SK-N-SH treated with all-trans-retinoic acid at 6 μM for 48 hours (cell line): ENCODE measurements around the gene CARD14.

Source experiments
- ATAC-seq: fragments of 200-7000 bp; cut with Tn5 transposase; 3 replicates; pipeline ENCODE4 v1.9.1; 2020; ENCODE audit warnings: mild to moderate bottlenecking, moderate library complexity
- ARNTL ChIP-seq: fragments of 450-650 bp; formaldehyde crosslinking; IDR thresholded peaks from 2 replicates; pipeline ENCODE4 v1.5.0; 2020; ENCODE audit warnings: low read depth, mild to moderate bottlenecking, moderate library complexity, borderline replicate concordance
- BACH2 ChIP-seq: fragments of 250-450 bp; sonication (Bioruptor Pico); IDR thresholded peaks from 2 replicates; pipeline ENCODE4 v1.9.0; 2021; ENCODE audit warnings: mild to moderate bottlenecking, borderline replicate concordance
- CREB5 ChIP-seq: fragments of 250-450 bp; sonication (Bioruptor Pico); IDR thresholded peaks from 2 replicates; pipeline ENCODE4 v1.5.1; 2020; ENCODE audit warnings: low read depth, mild to moderate bottlenecking, moderate library complexity
- ESRRG ChIP-seq: fragments of 250-450 bp; sonication (Bioruptor Pico); IDR thresholded peaks from 2 replicates; pipeline ENCODE4 v1.6.1; 2021; ENCODE audit warnings: mild to moderate bottlenecking
- GLIS3 ChIP-seq: fragments of 250-450 bp; sonication (Bioruptor Pico); IDR thresholded peaks from 2 replicates; pipeline ENCODE4 v1.5.0; 2020; ENCODE audit warnings: mild to moderate bottlenecking, moderate library complexity
- ISL1 ChIP-seq: fragments of 250-450 bp; sonication (Bioruptor Pico); IDR thresholded peaks from 2 replicates; pipeline ENCODE4 v2.1.2; 2022; ENCODE audit warnings: mild to moderate bottlenecking, moderate library complexity
- POU6F1 ChIP-seq: fragments of 250-450 bp; sonication (Bioruptor Pico); IDR thresholded peaks from 2 replicates; pipeline ENCODE4 v1.8.0; 2021; ENCODE audit warnings: low read depth, mild to moderate bottlenecking, moderate library complexity, borderline replicate concordance
- PPARA ChIP-seq: fragments of 250-450 bp; sonication (Bioruptor Pico); IDR thresholded peaks from 2 replicates; pipeline ENCODE4 v1.5.0; 2020; ENCODE audit warnings: mild to moderate bottlenecking, borderline replicate concordance
- RARB ChIP-seq: fragments of 250-450 bp; sonication (Bioruptor Pico); IDR thresholded peaks from 2 replicates; pipeline ENCODE4 v1.8.0; 2021; ENCODE audit warnings: mild to moderate bottlenecking, moderate library complexity
- SNAI2 ChIP-seq: fragments of 250-450 bp; sonication (Bioruptor Pico); IDR thresholded peaks from 2 replicates; pipeline ENCODE4 v1.5.0; 2020; ENCODE audit warnings: mild to moderate bottlenecking, moderate library complexity
- TCF4 ChIP-seq: fragments of 250-450 bp; sonication (Bioruptor Pico); IDR thresholded peaks from 2 replicates; pipeline ENCODE4 v1.8.0; 2021; ENCODE audit warnings: mild to moderate bottlenecking, moderate library complexity, borderline replicate concordance
- TOX ChIP-seq: fragments of 250-450 bp; sonication (Bioruptor Pico); IDR thresholded peaks from 2 replicates; pipeline ENCODE4 v1.8.0; 2021; ENCODE audit warnings: mild to moderate bottlenecking, moderate library complexity, borderline replicate concordance
- TSHZ2 ChIP-seq: fragments of 250-450 bp; sonication (Bioruptor Pico); IDR thresholded peaks from 2 replicates; pipeline ENCODE4 v1.5.0; 2020; ENCODE audit warnings: mild to moderate bottlenecking, moderate library complexity
- ZC3H10 ChIP-seq: fragments of 250-450 bp; sonication (Bioruptor Pico); IDR thresholded peaks from 2 replicates; pipeline ENCODE4 v1.5.1; 2021; ENCODE audit warnings: mild to moderate bottlenecking, moderate library complexity
- ZFP30 ChIP-seq: fragments of 450-650 bp; formaldehyde crosslinking; IDR thresholded peaks from 2 replicates; pipeline ENCODE4 v1.5.0; 2022; ENCODE audit warnings: mild to moderate bottlenecking, moderate library complexity
- ZNF565 ChIP-seq: fragments of 450-650 bp; formaldehyde crosslinking; conservative IDR thresholded peaks from 2 replicates; pipeline ENCODE4 v1.5.0; 2020; ENCODE audit warnings: low read depth, mild to moderate bottlenecking, moderate library complexity
- ZNF70 ChIP-seq: fragments of 450-650 bp; formaldehyde crosslinking; IDR thresholded peaks from 2 replicates; pipeline ENCODE4 v1.5.0; 2020; ENCODE audit warnings: mild to moderate bottlenecking, moderate library complexity
- ZNF8 ChIP-seq: fragments of 450-650 bp; formaldehyde crosslinking; IDR thresholded peaks from 2 replicates; pipeline ENCODE4 v1.5.0; 2020; ENCODE audit warnings: mild to moderate bottlenecking, moderate library complexity
- TF ChIP-seq, protein P1 (sequence below): fragments of 250-450 bp; sonication (Bioruptor Pico); IDR thresholded peaks from 2 replicates; pipeline ENCODE4 v1.5.1; 2021; ENCODE audit warnings: mild to moderate bottlenecking, moderate library complexity
- TF ChIP-seq, protein P2 (sequence below): fragments of 250-450 bp; sonication (Bioruptor Pico); IDR thresholded peaks from 2 replicates; pipeline ENCODE4 v1.8.0; 2020; ENCODE audit warnings: mild to moderate bottlenecking, moderate library complexity, borderline replicate concordance

Gene CARD14

DNA sequence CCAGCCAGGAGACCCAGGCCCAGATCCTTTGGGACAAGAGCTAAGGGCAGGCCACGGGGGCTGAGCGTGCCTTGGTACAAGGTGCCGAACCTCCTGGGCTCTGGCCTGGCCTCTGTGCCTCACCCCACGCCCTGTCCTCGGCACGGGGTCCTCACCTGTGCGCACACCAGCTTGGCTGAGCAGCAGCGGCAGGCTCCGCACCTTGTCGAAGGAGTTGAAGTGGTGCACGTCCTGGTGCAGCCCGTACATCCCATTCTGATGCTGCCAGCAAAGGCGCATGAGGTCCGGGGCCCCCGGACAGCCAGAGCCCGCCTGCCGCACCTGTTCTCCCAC lies 45.0 kb downstream of the CARD14 start:
- TF ChIP-seq ZNF565 (CRISPR knock-in tag) = no peak
- no peak for TF ChIP-seq ESRRG
- no peak for TF ChIP-seq ZNF8 (CRISPR knock-in tag)
- TF ChIP-seq SNAI2 = no peak
- TF ChIP-seq ARNTL (CRISPR knock-in tag) = no peak
- no peak for TF ChIP-seq ZC3H10 (CRISPR knock-in tag)
- no peak for TF ChIP-seq PPARA (CRISPR knock-in tag)
- TF ChIP-seq GLIS3 (CRISPR knock-in tag) = no peak
- TF ChIP-seq, protein P1, sequence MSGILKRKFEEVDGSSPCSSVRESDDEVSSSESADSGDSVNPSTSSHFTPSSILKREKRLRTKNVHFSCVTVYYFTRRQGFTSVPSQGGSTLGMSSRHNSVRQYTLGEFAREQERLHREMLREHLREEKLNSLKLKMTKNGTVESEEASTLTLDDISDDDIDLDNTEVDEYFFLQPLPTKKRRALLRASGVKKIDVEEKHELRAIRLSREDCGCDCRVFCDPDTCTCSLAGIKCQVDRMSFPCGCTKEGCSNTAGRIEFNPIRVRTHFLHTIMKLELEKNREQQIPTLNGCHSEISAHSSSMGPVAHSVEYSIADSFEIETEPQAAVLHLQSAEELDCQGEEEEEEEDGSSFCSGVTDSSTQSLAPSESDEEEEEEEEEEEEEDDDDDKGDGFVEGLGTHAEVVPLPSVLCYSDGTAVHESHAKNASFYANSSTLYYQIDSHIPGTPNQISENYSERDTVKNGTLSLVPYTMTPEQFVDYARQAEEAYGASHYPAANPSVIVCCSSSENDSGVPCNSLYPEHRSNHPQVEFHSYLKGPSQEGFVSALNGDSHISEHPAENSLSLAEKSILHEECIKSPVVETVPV (CRISPR knock-in tag) = no peak
- TF ChIP-seq TOX = no peak
- no peak for TF ChIP-seq ISL1 (CRISPR knock-in tag)
- no peak for TF ChIP-seq POU6F1
- TF ChIP-seq RARB = no peak
- no peak for TF ChIP-seq CREB5 (CRISPR knock-in tag)
- TF ChIP-seq ZFP30 (CRISPR knock-in tag) = no peak
- TF ChIP-seq, all 23 proteins: peak for 0
- ATAC-seq = no peak

DNA sequence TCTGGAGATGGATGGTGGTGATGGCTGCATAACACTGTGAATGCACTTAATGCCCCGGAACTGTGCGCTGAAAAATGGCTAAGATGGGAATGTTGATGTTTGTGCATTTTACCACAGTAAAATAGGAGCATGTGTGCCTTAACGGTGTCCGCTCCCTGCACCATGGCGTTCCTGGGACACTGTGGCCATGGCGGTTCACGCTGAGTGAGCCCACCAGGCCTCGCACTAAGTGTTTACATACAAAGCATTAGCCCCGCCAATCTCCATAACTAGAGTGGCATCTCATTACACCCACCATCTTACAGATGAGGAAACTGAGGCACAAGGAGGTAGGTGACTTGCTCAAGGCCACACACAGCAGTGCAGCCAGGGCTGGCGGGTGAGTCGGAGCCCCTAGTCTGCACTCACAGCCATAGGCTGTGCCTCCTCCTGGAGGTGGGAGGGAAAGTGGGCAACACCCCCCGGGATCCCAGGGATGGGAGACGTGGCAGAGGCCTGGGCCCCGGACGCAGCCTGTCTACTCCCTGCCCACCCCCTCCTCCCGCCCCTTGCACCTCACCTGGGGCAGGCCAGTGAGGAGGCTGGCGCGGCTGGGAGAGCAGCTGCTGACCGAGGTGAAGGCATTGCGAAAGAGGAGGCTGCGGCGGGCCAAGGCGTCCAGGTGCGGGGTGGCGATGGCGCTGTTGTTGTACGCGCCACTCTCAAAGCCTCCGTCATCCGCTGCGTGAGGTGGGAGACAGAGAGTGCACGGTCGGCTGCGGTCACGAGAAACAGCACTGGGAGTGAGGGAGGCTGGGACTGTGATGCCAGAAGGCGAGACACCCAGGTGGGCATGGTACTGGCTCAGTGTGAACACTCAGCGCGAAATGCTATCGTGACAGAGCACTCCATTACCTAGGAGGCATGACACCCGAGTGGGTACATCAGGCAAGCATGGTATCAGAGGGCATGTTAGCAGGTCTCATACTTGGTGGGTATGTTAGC lies 46.9 kb downstream of the CARD14 start:
- ATAC-seq = no peak
- TF ChIP-seq, protein P1 (CRISPR knock-in tag) = no peak
- TF ChIP-seq, protein P2, sequence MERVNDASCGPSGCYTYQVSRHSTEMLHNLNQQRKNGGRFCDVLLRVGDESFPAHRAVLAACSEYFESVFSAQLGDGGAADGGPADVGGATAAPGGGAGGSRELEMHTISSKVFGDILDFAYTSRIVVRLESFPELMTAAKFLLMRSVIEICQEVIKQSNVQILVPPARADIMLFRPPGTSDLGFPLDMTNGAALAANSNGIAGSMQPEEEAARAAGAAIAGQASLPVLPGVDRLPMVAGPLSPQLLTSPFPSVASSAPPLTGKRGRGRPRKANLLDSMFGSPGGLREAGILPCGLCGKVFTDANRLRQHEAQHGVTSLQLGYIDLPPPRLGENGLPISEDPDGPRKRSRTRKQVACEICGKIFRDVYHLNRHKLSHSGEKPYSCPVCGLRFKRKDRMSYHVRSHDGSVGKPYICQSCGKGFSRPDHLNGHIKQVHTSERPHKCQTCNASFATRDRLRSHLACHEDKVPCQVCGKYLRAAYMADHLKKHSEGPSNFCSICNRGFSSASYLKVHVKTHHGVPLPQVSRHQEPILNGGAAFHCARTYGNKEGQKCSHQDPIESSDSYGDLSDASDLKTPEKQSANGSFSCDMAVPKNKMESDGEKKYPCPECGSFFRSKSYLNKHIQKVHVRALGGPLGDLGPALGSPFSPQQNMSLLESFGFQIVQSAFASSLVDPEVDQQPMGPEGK (CRISPR knock-in tag) = no peak
- TF ChIP-seq ZC3H10 (CRISPR knock-in tag) = no peak
- no peak for TF ChIP-seq SNAI2
- no peak for TF ChIP-seq CREB5 (CRISPR knock-in tag)
- no peak for TF ChIP-seq BACH2 (CRISPR knock-in tag)
- no peak for TF ChIP-seq ZNF8 (CRISPR knock-in tag)
- no peak for TF ChIP-seq ZNF70 (CRISPR knock-in tag)
- TF ChIP-seq, all 23 proteins: peak for 0

DNA sequence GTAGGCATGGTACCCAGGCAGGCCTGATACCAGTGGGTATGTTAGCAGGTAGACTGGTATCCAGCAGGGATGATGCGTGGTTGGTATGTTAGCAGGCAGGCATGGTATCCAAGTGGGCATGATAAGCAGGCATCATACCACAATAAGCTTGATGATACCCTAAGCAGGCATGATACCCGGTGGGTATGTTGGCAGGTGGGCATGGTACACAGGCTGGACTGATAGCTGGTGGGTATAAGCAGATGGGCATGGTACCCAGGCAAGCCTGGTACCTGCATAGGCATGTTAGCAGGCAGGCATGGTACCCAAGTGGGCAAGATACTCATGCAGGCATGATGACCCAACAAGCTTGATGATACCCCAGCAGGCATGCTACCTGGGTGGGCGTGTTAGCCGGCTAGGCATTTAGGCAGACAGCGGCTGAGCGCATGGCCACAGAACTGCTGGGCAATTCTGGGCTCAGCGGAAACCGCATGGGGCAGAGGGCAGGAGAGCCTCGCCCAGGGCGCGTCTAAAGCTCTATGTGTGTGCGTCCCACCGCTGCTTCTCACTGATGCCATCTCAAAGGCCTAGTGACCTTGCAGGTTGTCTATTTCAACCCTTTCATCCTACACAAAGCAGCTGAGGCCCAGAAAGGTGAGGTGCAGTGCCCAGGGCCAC lies 48.0 kb downstream of the CARD14 start:
- no peak for ATAC-seq
- TF ChIP-seq POU6F1 (no peak), ZNF70 (CRISPR knock-in tag) (no peak), SNAI2 (no peak), TCF4 (CRISPR knock-in tag) (no peak), ISL1 (CRISPR knock-in tag) (no peak), TSHZ2 (no peak), ZFP30 (CRISPR knock-in tag) (no peak)
